Measurements from ENCODE around the gene OTUB2. TPM values are rescaled to one million over a fixed set of nuclear protein-coding genes. Genes with fewer than 3 reads are reported as not detected.
A peak's percentile ranks its signal among the peaks of the same experiment; 100 is the strongest.

Gene OTUB2
- total and polyA plus RNA-seq, 5 donors from 2014 or later, result 0.25 to 0.46 (median 0.37) TPM; not detected in 1

DNA sequence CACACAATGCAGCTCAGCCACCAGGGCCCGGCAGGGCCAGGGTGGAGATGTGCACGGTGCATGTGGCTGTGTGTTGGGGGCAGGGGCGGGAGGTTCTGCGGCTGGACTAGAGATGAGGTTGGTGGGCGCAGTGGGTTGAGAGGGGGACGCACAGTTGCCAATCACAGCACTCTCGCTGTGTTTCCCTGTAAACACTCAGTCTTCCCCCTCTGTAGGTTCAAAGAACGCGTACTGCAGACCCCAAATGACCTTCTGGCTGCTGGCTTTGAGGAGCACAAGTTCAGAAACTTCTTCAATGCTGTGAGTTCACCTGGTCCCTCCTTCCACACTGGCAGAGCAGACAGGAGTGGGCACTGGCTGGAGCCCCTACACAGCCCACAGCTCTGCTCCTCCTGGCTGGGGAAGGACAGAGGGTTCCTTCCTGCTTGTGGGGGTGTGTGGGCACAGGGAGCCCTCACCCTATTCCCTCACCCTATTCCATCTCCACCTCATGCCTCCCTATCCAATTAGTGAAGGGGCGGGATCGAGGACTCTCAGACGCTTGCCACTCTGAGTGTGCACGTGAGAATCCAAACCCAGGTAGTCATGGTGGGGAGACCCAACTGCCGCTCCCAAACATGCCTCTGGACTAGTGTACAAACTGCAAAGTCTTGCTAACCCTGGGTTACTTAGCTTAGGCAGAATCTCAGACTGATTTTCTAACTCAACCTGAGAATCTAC lies 17.8 kb downstream of the OTUB2 start:
- DNase-seq (no peak), ATAC-seq (ENCODE audit: low read depth in 2 of 2) (no peak)
- no peaks in the 10 kb centered on the region for H3K4me1 ChIP-seq (ENCODE audit: control insufficient read depth, insufficient read depth, low read length, poor library complexity, severe bottlenecking)
- Mint-ChIP-seq H3K4me1 (no peaks in the 10 kb centered on the region), H3K27me3 (no peaks in the 10 kb centered on the region), H3K36me3 (peaks cover 16% of the 10 kb centered on the region), H3K27ac (no peak overlapping the region), H3K4me3 (no peak overlapping the region), H3K9me3 (peaks cover 0 to 2% (median 0%) of the 10 kb centered on the region in 7 donors)
- H3K4me3 ChIP-seq (ENCODE audit: low read depth, low read length), result no peak overlapping the region
- H3K27ac ChIP-seq (ENCODE audit: insufficient read depth, low read length, poor library complexity, severe bottlenecking), result no peak overlapping the region
- no peaks in the 10 kb centered on the region for H3K27me3 ChIP-seq (ENCODE audit: control insufficient read depth, insufficient read depth, low read length)
- H3K36me3 ChIP-seq (ENCODE audit: control insufficient read depth, insufficient read depth, low read length), result peaks cover 38% of the 10 kb centered on the region
- H3K9me3 ChIP-seq (ENCODE audit: control insufficient read depth in 2 of 2, low read length in 2 of 2), result no peaks in the 10 kb centered on the region

DNA sequence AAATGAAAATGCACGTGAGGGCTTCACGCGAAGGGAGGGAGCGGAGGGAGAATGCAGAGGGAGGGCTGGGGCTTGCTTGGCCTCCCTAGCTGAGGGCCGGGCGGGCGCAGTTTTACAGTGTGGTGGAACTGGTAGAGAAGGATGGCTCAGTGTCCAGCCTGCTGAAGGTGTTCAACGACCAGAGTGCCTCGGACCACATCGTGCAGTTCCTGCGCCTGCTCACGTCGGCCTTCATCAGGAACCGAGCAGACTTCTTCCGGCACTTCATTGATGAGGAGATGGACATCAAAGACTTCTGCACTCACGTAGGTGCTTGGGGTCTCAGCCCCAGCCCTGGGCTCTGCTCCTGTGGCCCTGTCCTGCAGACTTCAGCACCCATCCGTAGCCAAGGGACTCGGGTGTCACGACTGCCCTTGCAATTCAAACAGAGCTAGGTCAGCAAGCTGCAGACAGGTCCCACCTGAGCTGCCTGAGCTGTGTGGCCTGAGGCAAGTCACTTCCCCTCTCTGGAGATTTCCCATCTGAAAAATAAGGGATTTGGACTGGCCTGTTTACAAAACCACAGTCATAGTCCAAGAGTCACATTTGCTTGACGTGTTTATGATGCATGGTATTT lies 18.4 kb downstream of the OTUB2 start:
- Histone ChIP-seq H3K4me3 (ENCODE audit: low read depth, low read length) (no peak overlapping the region), H3K4me1 (ENCODE audit: control insufficient read depth, insufficient read depth, low read length, poor library complexity, severe bottlenecking) (no peaks in the 10 kb centered on the region), H3K27me3 (ENCODE audit: control insufficient read depth, insufficient read depth, low read length) (no peaks in the 10 kb centered on the region), H3K36me3 (ENCODE audit: control insufficient read depth, insufficient read depth, low read length) (peaks cover 44% of the 10 kb centered on the region), H3K27ac (ENCODE audit: insufficient read depth, low read length, poor library complexity, severe bottlenecking) (no peak overlapping the region), H3K9me3 (ENCODE audit: control insufficient read depth in 2 of 2, low read length in 2 of 2) (no peaks in the 10 kb centered on the region)
- peaks cover 0 to 2% (median 0%) of the 10 kb centered on the region in 7 donors for H3K9me3 Mint-ChIP-seq
- H3K27me3 Mint-ChIP-seq, result no peaks in the 10 kb centered on the region
- H3K27ac Mint-ChIP-seq, result no peak overlapping the region
- ATAC-seq (ENCODE audit: low read depth in 2 of 2) (no peak), DNase-seq (no peak)
- H3K4me1 Mint-ChIP-seq, result no peaks in the 10 kb centered on the region
- no peak overlapping the region for H3K4me3 Mint-ChIP-seq
- peaks cover 16% of the 10 kb centered on the region for H3K36me3 Mint-ChIP-seq

GRCh38 chr14:94045101-94045500 lies 19.0 kb downstream of the OTUB2 start:
- peaks cover 48% of the 10 kb centered on the region for H3K36me3 ChIP-seq (ENCODE audit: control insufficient read depth, insufficient read depth, low read length)
- Mint-ChIP-seq H3K4me1 (no peaks in the 10 kb centered on the region), H3K36me3 (peaks cover 20% of the 10 kb centered on the region), H3K9me3 (peaks cover 0 to 2% (median 0%) of the 10 kb centered on the region in 7 donors), H3K27me3 (no peaks in the 10 kb centered on the region), H3K27ac (peak overlapping the region in 1 of 3 donors; percentile 71), H3K4me3 (no peak overlapping the region)
- no peaks in the 10 kb centered on the region for H3K4me1 ChIP-seq (ENCODE audit: control insufficient read depth, insufficient read depth, low read length, poor library complexity, severe bottlenecking)
- no peaks in the 10 kb centered on the region for H3K9me3 ChIP-seq (ENCODE audit: control insufficient read depth in 2 of 2, low read length in 2 of 2)
- no peak for DNase-seq
- no peaks in the 10 kb centered on the region for H3K27me3 ChIP-seq (ENCODE audit: control insufficient read depth, insufficient read depth, low read length)
- ATAC-seq (ENCODE audit: low read depth in 2 of 2), result no peak
- H3K27ac ChIP-seq (ENCODE audit: insufficient read depth, low read length, poor library complexity, severe bottlenecking), result no peak overlapping the region
- H3K4me3 ChIP-seq (ENCODE audit: low read depth, low read length), result no peak overlapping the region

DNA sequence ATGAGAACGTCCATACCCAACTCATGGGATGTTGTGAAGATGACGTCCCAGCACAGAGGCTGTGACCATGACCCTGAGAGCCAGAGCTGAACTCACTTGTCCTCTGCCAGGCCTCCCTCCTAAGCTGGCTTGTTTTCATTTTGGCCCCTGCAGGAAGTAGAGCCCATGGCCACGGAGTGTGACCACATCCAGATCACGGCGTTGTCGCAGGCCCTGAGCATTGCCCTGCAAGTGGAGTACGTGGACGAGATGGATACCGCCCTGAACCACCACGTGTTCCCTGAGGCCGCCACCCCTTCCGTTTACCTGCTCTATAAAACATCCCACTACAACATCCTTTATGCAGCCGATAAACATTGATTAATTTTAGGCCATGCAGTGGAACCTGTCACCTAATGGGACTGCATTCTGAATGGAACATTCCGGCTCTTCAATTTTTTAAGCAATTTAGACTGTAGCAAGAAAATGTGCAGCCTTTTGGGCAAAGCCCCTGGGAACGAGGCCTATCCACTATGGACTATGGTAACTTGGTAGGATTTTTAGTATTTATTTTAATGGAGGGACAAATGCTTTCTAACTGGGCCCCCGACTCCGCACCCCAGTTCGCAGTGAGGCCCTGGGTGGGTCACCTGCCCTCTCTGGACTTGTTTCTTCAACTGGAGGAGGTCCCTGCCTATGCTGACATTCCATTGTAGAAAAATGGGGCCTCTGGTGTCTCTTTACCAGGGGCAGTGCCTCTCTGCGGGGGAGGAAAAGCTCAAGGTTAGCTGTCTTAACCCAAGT lies 19.6 kb downstream of the OTUB2 start:
- H3K9me3 Mint-ChIP-seq, result peaks cover 0 to 2% (median 0%) of the 10 kb centered on the region in 7 donors
- H3K4me1 Mint-ChIP-seq, result no peaks in the 10 kb centered on the region
- Histone ChIP-seq H3K27ac (ENCODE audit: insufficient read depth, low read length, poor library complexity, severe bottlenecking) (no peak overlapping the region), H3K4me1 (ENCODE audit: control insufficient read depth, insufficient read depth, low read length, poor library complexity, severe bottlenecking) (no peaks in the 10 kb centered on the region), H3K27me3 (ENCODE audit: control insufficient read depth, insufficient read depth, low read length) (no peaks in the 10 kb centered on the region), H3K36me3 (ENCODE audit: control insufficient read depth, insufficient read depth, low read length) (peaks cover 55% of the 10 kb centered on the region), H3K4me3 (ENCODE audit: low read depth, low read length) (no peak overlapping the region), H3K9me3 (ENCODE audit: control insufficient read depth in 2 of 2, low read length in 2 of 2) (no peaks in the 10 kb centered on the region)
- no peak overlapping the region for H3K4me3 Mint-ChIP-seq
- peaks cover 24% of the 10 kb centered on the region for H3K36me3 Mint-ChIP-seq
- ATAC-seq (ENCODE audit: low read depth in 2 of 2), result no peak
- peak overlapping the region in 2 of 3 donors; percentile 26 to 62 for H3K27ac Mint-ChIP-seq
- H3K27me3 Mint-ChIP-seq, result no peaks in the 10 kb centered on the region
- DNase-seq, result no peak

DNA sequence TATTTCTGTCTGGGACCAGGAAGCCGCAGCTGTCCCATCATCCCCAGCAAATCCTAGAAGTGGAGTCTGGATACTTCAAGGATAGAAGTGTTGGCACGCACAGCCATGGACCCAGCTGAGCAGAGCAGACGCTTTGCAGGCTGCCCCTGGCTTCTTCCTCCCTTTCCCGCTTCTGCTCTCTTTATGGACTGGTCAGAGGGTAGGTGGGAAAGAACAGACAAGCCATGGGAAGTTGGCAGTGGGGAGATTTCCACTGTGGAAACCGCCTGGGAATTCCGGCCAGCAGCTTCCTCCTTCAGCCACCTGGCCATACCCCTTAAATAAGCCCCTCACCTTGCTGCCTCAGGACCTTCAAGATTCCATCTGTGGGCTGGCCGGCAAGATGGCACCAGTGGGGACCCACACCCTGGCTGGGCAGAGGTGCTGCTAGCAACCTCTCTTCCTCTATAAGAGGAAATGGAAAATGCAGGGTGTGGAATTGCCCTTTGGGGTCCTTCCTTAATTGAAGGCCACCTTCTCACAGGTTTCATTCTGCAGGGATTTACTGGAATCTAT lies 20.6 kb downstream of the OTUB2 start:
- Mint-ChIP-seq H3K36me3 (peaks cover 34% of the 10 kb centered on the region), H3K4me3 (no peak overlapping the region), H3K27ac (peak overlapping the region in 2 of 3 donors; percentile 14 to 26), H3K27me3 (peaks cover 4% of the 10 kb centered on the region), H3K9me3 (peaks cover 0 to 2% (median 0%) of the 10 kb centered on the region in 7 donors), H3K4me1 (no peaks in the 10 kb centered on the region)
- peaks cover 65% of the 10 kb centered on the region for H3K36me3 ChIP-seq (ENCODE audit: control insufficient read depth, insufficient read depth, low read length)
- no peak overlapping the region for H3K27ac ChIP-seq (ENCODE audit: insufficient read depth, low read length, poor library complexity, severe bottlenecking)
- ATAC-seq (ENCODE audit: low read depth in 2 of 2), result no peak
- no peaks in the 10 kb centered on the region for H3K27me3 ChIP-seq (ENCODE audit: control insufficient read depth, insufficient read depth, low read length)
- H3K9me3 ChIP-seq (ENCODE audit: control insufficient read depth in 2 of 2, low read length in 2 of 2), result no peaks in the 10 kb centered on the region
- no peak overlapping the region for H3K4me3 ChIP-seq (ENCODE audit: low read depth, low read length)
- no peak for DNase-seq
- H3K4me1 ChIP-seq (ENCODE audit: control insufficient read depth, insufficient read depth, low read length, poor library complexity, severe bottlenecking), result no peaks in the 10 kb centered on the region

DNA sequence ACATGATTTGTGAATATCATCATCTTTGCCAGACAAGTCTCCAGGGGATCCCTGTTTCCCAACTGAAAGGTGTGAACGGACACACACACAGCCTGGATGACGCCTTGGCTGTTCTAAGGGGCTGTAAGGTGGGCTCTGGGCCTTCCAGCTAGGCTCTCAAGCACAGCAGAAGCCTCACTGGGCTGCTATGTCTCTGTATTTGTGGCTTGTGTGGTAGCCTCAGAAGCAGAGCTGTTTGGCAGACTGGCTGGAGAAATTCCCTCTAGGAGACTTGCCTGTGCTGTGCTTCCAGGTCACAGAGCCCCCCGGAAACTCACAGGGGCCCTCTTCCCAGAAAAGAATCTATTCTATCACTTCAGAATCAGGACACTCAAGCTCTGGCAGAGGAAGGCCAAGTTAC lies 21.4 kb downstream of the OTUB2 start:
- H3K4me3 ChIP-seq (ENCODE audit: low read depth, low read length), result no peak overlapping the region
- H3K27me3 ChIP-seq (ENCODE audit: control insufficient read depth, insufficient read depth, low read length), result no peaks in the 10 kb centered on the region
- no peak for ATAC-seq (ENCODE audit: low read depth in 2 of 2)
- DNase-seq, result no peak
- no peaks in the 10 kb centered on the region for H3K4me1 ChIP-seq (ENCODE audit: control insufficient read depth, insufficient read depth, low read length, poor library complexity, severe bottlenecking)
- H3K9me3 Mint-ChIP-seq, result peaks cover 0 to 2% (median 0%) of the 10 kb centered on the region in 7 donors
- no peaks in the 10 kb centered on the region for H3K9me3 ChIP-seq (ENCODE audit: control insufficient read depth in 2 of 2, low read length in 2 of 2)
- H3K36me3 Mint-ChIP-seq, result peaks cover 41% of the 10 kb centered on the region
- peaks cover 4% of the 10 kb centered on the region for H3K27me3 Mint-ChIP-seq
- H3K27ac ChIP-seq (ENCODE audit: insufficient read depth, low read length, poor library complexity, severe bottlenecking), result no peak overlapping the region
- peaks cover 73% of the 10 kb centered on the region for H3K36me3 ChIP-seq (ENCODE audit: control insufficient read depth, insufficient read depth, low read length)
- H3K27ac Mint-ChIP-seq, result no peak overlapping the region
- peaks cover 0 to 6% (median 2%) of the 10 kb centered on the region in 4 donors for H3K4me1 Mint-ChIP-seq
- H3K4me3 Mint-ChIP-seq, result no peak overlapping the region

GRCh38 chr14:94048691-94049624 lies 22.8 kb downstream of the OTUB2 start:
- H3K36me3 ChIP-seq (ENCODE audit: control insufficient read depth, insufficient read depth, low read length), result peaks cover 84% of the 10 kb centered on the region
- Mint-ChIP-seq H3K4me3 (no peak overlapping the region), H3K9me3 (peaks cover 0 to 2% (median 0%) of the 10 kb centered on the region in 7 donors), H3K4me1 (peaks cover 0 to 11% (median 2%) of the 10 kb centered on the region in 4 donors), H3K27ac (peak overlapping the region in 1 of 3 donors; percentile 25), H3K27me3 (peaks cover 4% of the 10 kb centered on the region), H3K36me3 (peaks cover 48% of the 10 kb centered on the region)
- H3K27me3 ChIP-seq (ENCODE audit: control insufficient read depth, insufficient read depth, low read length), result no peaks in the 10 kb centered on the region
- DNase-seq (no peak), ATAC-seq (ENCODE audit: low read depth in 2 of 2) (no peak)
- no peaks in the 10 kb centered on the region for H3K9me3 ChIP-seq (ENCODE audit: control insufficient read depth in 2 of 2, low read length in 2 of 2)
- no peaks in the 10 kb centered on the region for H3K4me1 ChIP-seq (ENCODE audit: control insufficient read depth, insufficient read depth, low read length, poor library complexity, severe bottlenecking)
- H3K4me3 ChIP-seq (ENCODE audit: low read depth, low read length), result no peak overlapping the region
- no peak overlapping the region for H3K27ac ChIP-seq (ENCODE audit: insufficient read depth, low read length, poor library complexity, severe bottlenecking)
